ENCODE data around the gene ANKDD1B. TPM values are rescaled to one million over a fixed set of nuclear protein-coding genes. Genes with fewer than 3 reads are reported as not detected.
"Not testable (repeated sequence)": the region's sequence is repeated elsewhere in the genome, so short reads cannot be mapped to it uniquely, and the experiment has no call there.

The ANKDD1B gene
- total RNA-seq = 1 to 10 TPM in 3 of 4 donors, under 1 TPM in 1; 0.45 to 2.2 (median 1.8) TPM

DNA sequence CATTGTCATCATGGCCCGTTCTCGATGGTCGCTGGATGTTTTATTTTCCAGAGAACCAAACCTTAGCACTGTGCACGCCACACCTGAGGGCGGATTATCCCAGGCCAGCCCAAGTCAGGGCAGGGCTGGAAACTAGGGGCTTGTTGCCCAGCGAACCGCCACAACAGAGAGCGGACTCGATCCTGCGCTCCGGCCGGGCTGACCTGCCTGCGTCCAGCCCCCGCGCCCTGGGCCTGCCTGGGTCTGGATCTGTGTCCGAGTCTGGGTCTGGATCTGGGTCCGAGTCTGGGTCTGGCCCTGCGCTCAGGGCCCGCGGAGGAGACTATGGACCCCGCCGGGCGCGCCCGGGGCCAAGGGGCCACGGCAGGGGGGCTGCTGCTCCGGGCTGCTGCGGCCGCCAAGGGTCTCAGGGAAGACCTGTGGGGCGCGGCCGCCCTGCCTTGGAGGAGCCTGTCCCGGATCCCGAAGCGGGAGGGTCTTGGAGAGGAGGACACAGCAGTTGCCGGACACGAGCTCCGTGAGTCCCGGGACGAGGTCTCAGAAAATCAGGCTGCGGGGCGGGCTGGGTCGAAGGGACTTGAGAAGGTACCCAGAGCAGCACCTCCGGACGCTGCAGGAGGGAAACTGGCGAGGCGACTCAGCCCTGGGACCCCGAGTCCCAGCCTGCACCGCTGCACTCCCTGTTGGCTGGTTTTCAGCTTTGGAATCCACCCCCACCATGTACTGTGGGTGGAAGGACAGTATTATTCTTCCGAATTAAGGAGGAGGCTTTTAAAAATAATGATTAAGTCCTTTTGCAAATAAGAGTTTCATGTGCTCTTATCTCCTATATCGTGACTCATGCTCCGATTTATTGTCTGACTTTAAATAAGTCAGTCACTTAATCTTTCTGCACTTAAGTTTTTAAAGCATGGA is at the start of gene ANKDD1B:
ANKDD1B (plus strand) TSS at position 143 of the 915 bp plus-strand sequence; CDS start at position 325, 182 bp downstream.
- 5% methylated on average over 24 of the region's 52 CpGs for WGBS
- H3K9me3 ChIP-seq = no peaks in the 10 kb centered on the region
- peak within 1 kb of the TSS; percentile 75 for H3K4me3 ChIP-seq
- no peaks in the 10 kb centered on the region for H3K27me3 ChIP-seq
- peak; percentile 63 to 83 for DNase-seq (ENCODE audit: low spot score in 2 of 2)
- H3K4me1 ChIP-seq = peaks cover 23% of the 10 kb centered on the region
- no peaks in the 10 kb centered on the region for H3K36me3 ChIP-seq
- TF ChIP-seq EP300 (IDR thresholded peaks at IDR 0.05) (no peak), POLR2AphosphoS5 (IDR thresholded peaks at IDR 0.05) (no peak), POLR2A (IDR thresholded peaks at IDR 0.05) (no peak)
- TF ChIP-seq, protein P1, sequence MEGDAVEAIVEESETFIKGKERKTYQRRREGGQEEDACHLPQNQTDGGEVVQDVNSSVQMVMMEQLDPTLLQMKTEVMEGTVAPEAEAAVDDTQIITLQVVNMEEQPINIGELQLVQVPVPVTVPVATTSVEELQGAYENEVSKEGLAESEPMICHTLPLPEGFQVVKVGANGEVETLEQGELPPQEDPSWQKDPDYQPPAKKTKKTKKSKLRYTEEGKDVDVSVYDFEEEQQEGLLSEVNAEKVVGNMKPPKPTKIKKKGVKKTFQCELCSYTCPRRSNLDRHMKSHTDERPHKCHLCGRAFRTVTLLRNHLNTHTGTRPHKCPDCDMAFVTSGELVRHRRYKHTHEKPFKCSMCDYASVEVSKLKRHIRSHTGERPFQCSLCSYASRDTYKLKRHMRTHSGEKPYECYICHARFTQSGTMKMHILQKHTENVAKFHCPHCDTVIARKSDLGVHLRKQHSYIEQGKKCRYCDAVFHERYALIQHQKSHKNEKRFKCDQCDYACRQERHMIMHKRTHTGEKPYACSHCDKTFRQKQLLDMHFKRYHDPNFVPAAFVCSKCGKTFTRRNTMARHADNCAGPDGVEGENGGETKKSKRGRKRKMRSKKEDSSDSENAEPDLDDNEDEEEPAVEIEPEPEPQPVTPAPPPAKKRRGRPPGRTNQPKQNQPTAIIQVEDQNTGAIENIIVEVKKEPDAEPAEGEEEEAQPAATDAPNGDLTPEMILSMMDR (IDR thresholded peaks at IDR 0.05) = no peak
- H3K27ac ChIP-seq = peak within 1 kb of the TSS; percentile 68

DNA sequence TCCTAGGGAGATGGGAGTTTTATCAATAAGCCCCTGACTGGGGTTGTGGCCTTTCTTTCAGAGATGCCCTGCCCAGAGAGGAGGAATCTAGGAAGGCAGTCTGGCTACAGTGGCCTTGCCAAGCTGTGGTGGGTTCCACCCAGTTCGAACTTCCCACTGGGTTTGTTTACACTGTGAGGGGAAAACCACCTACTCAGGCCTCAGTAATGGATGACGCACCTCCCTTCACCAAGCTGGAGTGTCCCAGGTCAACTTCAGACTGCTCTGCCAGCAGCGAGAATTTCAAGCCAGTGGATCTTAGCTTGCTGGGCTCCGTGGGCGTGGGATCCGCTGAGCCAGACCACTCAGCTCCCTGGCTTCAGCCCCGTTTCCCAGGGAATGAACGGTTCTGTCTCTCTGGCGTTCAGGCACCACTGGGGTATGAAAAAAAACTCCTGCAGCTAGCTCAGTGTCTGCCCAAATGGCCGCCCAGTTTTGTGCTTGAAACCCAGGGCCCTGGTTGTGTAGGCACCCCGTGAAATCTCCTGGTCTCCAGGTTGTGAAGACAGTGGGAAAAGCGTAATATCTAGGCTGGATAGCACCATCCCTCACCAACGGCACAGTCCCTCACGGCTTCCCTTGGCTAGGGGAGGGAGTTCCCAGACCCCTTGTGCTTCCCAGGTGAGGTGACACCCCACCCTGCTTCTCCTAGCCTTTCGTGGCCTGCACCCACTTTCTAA is 45.1 kb upstream of the ANKDD1B start:
- DNase-seq (ENCODE audit: low spot score in 2 of 2); H3K9me3 ChIP-seq; H3K4me3 ChIP-seq; H3K36me3 ChIP-seq; H3K27me3 ChIP-seq; H3K27ac ChIP-seq: not testable (repeated sequence)
- WGBS = 94% methylated on average over 9 of the region's 15 CpGs
- H3K4me1 ChIP-seq = peaks cover 20% of the 10 kb centered on the region

DNA sequence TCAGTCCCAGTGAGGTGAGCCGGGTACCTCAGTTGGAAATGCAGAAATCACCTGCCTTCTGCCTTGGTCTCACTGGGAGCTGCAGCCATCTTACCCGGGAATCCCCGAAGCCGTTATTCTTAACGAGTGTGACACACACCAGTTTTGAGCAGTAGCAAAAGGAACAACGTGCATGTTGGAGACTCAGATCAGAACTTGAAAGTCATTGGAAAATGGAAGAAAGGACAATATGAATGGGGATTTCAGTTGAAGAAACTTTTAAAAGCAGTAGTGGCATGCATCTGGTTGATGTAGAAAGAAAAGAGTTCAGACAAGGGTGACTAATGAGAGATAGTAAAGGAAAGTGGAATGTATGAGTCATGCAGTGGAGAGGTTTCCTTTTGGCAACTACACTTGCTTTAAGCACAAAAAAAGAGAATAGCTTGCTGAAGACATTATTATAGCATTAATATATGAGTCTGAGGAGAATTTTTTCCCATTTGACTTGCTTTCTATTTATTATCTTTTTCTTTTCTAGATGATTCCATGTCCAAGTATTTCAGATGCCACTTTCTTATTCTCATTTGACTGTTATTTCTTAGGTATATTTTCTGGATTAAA is 44.4 kb upstream of the ANKDD1B start:
- Histone ChIP-seq H3K4me1 (peaks cover 20% of the 10 kb centered on the region), H3K4me3 (no peak overlapping the region), H3K9me3 (no peaks in the 10 kb centered on the region), H3K27me3 (no peaks in the 10 kb centered on the region), H3K27ac (no peak overlapping the region), H3K36me3 (no peaks in the 10 kb centered on the region)
- TF ChIP-seq EP300 (IDR thresholded peaks at IDR 0.05) = no peak
- TF ChIP-seq POLR2AphosphoS5 (IDR thresholded peaks at IDR 0.05) = no peak
- no peak for DNase-seq (ENCODE audit: low spot score in 2 of 2)
- 40% methylated on average over 6 of the region's 6 CpGs for WGBS

DNA sequence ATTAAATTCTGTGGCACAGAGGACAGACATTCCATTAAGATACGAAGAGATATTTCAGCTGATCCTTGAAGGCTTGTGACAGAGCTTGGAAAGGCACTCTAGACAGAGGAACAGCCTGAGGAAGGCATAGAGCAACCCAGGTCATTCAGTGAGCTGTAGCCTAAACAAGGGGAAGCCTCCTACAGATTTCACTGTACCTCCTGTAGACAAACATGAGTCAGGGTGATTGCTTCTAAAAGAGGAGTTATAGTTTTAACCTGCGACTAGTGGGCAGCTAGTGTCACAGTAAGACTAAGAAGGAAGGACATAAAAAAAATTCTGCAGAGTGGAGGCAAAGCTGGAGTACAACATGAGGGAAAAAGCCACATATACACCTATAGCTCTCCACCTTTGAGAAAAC is 43.5 kb upstream of the ANKDD1B start:
- no peak for DNase-seq (ENCODE audit: low spot score in 2 of 2)
- Histone ChIP-seq H3K4me3 (no peak overlapping the region), H3K4me1 (peaks cover 20% of the 10 kb centered on the region), H3K36me3 (no peaks in the 10 kb centered on the region), H3K9me3 (no peaks in the 10 kb centered on the region), H3K27me3 (no peaks in the 10 kb centered on the region), H3K27ac (no peak overlapping the region)
- 56% methylated on average over 2 of the region's 2 CpGs for WGBS
- TF ChIP-seq POLR2AphosphoS5 (IDR thresholded peaks at IDR 0.05) (no peak), EP300 (IDR thresholded peaks at IDR 0.05) (no peak), POLR2A (IDR thresholded peaks at IDR 0.05) (no peak)
- TF ChIP-seq, protein P1 (IDR thresholded peaks at IDR 0.05) = no peak

DNA sequence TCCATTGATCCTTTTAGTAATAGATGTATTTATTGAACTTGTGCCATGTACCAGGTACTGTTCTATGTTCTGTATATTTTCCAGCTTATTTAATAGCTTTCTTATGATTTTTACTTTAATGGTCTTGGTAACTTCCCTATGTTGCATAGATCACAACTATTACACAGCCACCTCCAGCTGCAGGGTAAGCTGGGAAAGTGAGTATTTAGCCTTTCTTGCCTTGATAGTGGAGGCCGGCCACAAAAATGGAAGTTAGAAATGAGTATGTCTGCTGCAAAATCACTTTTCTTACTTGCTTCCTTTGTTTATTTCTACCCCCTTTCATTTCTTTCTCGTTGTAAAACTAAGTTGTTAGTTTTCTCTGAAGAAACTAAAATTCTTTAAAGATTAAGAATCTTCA is 43.1 kb upstream of the ANKDD1B start:
- Histone ChIP-seq H3K27ac (no peak overlapping the region), H3K4me3 (no peak overlapping the region), H3K9me3 (no peaks in the 10 kb centered on the region), H3K36me3 (no peaks in the 10 kb centered on the region), H3K27me3 (no peaks in the 10 kb centered on the region), H3K4me1 (peaks cover 20% of the 10 kb centered on the region)
- no peak for DNase-seq (ENCODE audit: low spot score in 2 of 2)
- WGBS = 90% methylated on average over 2 of the region's 2 CpGs
- TF ChIP-seq POLR2A (IDR thresholded peaks at IDR 0.05) (no peak), POLR2AphosphoS5 (IDR thresholded peaks at IDR 0.05) (no peak), EP300 (IDR thresholded peaks at IDR 0.05) (no peak)
- TF ChIP-seq, protein P1 (IDR thresholded peaks at IDR 0.05) = no peak

DNA sequence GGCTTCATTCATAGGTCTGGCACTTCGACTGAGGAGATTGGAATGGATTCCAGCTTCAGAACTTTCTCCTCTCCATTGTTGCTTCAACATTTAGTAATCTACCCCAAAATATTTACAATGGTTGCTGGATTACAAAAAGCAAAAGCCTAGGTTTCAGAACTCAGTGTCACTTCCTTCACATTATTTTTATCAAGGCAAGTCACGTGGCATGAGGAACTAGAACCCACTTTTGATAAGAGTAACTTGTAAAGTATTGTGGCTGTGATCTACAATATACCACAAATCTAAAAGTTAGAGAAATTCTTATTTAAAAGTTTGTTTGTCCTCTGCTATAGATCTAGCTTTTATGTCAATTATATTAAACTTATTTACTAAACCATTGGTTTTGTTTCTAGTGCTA is 39.7 kb upstream of the ANKDD1B start:
- TF ChIP-seq, protein P1 (IDR thresholded peaks at IDR 0.05) = no peak
- TF ChIP-seq POLR2A (IDR thresholded peaks at IDR 0.05) (no peak), EP300 (IDR thresholded peaks at IDR 0.05) (no peak), POLR2AphosphoS5 (IDR thresholded peaks at IDR 0.05) (no peak)
- 81% methylated on average over 2 of the region's 2 CpGs for WGBS
- no peak overlapping the region for H3K4me3 ChIP-seq
- peaks cover 5% of the 10 kb centered on the region for H3K36me3 ChIP-seq
- H3K4me1 ChIP-seq = peaks cover 20% of the 10 kb centered on the region
- DNase-seq (ENCODE audit: low spot score in 2 of 2) = no peak
- H3K27me3 ChIP-seq = no peaks in the 10 kb centered on the region
- no peak overlapping the region for H3K27ac ChIP-seq
- H3K9me3 ChIP-seq = no peaks in the 10 kb centered on the region
